WTC11 (cell line): ENCODE results near the gene CADM4. TPM values are rescaled to one million over a fixed set of nuclear protein-coding genes. Genes with fewer than 3 reads are reported as not detected.

Source experiments
- ATAC-seq: fragments of 200-7000 bp; cut with Tn5 transposase; 2 replicates; pipeline ENCODE4 v1.10.0; 2021; ENCODE audit warnings: mild to moderate bottlenecking, moderate library complexity
- CTCF ChIA-PET: fragments of 300-600 bp; sonication (Branson Sonifier 250); formaldehyde crosslinking; loops from one replicate; lab custom pipeline; 2021; ENCODE audit warnings: antibody characterized with exemption; lab: Charles Lee
- POLR2A ChIA-PET: fragments of 350-600 bp; sonication (Branson Sonifier 250); formaldehyde crosslinking; loops from one replicate; lab custom pipeline; 2021; ENCODE audit warnings: antibody characterized with exemption; lab: Charles Lee
- DNase-seq: peaks from one replicate; pipeline ENCODE4 v3.0.0; 2021; ENCODE audit warnings: low spot score
- H3K27ac Mint-ChIP-seq: 2 replicates; pipeline ENCODE4 v1.8.0; 2021; ENCODE audit warnings: mixed read lengths
- H3K27me3 Mint-ChIP-seq: 2 replicates; pipeline ENCODE4 v1.8.0; 2021; ENCODE audit warnings: low read depth, mild to moderate bottlenecking, moderate library complexity, mixed read lengths
- H3K36me3 Mint-ChIP-seq: 2 replicates; pipeline ENCODE4 v1.8.0; 2021; ENCODE audit warnings: mixed read lengths
- H3K4me1 Mint-ChIP-seq: 2 replicates; pipeline ENCODE4 v1.8.0; 2022; ENCODE audit warnings: mixed read lengths
- H3K4me3 Mint-ChIP-seq: 2 replicates; pipeline ENCODE4 v1.8.0; 2021; ENCODE audit warnings: mild to moderate bottlenecking, moderate library complexity, mixed read lengths
- H3K9me3 Mint-ChIP-seq: 2 replicates; pipeline ENCODE4 v1.8.0; 2021; ENCODE audit warnings: mixed read lengths
- AR ChIP-seq: fragments of 250-450 bp; sonication (Bioruptor Pico); IDR thresholded peaks from 2 replicates; pipeline ENCODE4 v1.9.0; 2021; ENCODE audit warnings: mild to moderate bottlenecking
- ARID4B ChIP-seq: sonication (generic); formaldehyde crosslinking; IDR thresholded peaks from 2 replicates; pipeline ENCODE4 v1.8.0; 2023; ENCODE audit warnings: missing genetic modification reagents, mild to moderate bottlenecking, borderline replicate concordance
- E2F4 ChIP-seq: sonication (generic); formaldehyde crosslinking; IDR thresholded peaks from 2 replicates; pipeline ENCODE4 v1.8.1; 2022; ENCODE audit warnings: low read depth, mild to moderate bottlenecking, moderate library complexity, missing genetic modification reagents, borderline replicate concordance
- ERG ChIP-seq: fragments of 250-450 bp; sonication (Bioruptor Pico); IDR thresholded peaks from 2 replicates; pipeline ENCODE4 v1.8.0; 2021; ENCODE audit warnings: mild to moderate bottlenecking
- JAZF1 ChIP-seq: fragments of 250-450 bp; sonication (Bioruptor Pico); IDR thresholded peaks from 2 replicates; pipeline ENCODE4 v1.9.0; 2021; ENCODE audit warnings: moderate library complexity, mild to moderate bottlenecking, inconsistent platforms
- PREB ChIP-seq: sonication (generic); formaldehyde crosslinking; IDR thresholded peaks from 2 replicates; pipeline ENCODE4 v1.8.1; 2022; ENCODE audit warnings: mild to moderate bottlenecking, missing genetic modification reagents, moderate library complexity, borderline replicate concordance
- SMAD4 ChIP-seq: sonication (generic); formaldehyde crosslinking; IDR thresholded peaks from 2 replicates; pipeline ENCODE4 v1.8.0; 2022; ENCODE audit warnings: mild to moderate bottlenecking, missing genetic modification reagents
- ZBTB21 ChIP-seq: sonication (generic); formaldehyde crosslinking; IDR thresholded peaks from 2 replicates; pipeline ENCODE4 v1.8.1; 2023; ENCODE audit warnings: mild to moderate bottlenecking, missing genetic modification reagents, borderline replicate concordance
- ZBTB43 ChIP-seq: sonication (generic); formaldehyde crosslinking; IDR thresholded peaks from 2 replicates; pipeline ENCODE4 v1.8.1; 2023; ENCODE audit warnings: mild to moderate bottlenecking, missing genetic modification reagents
- ZMAT4 ChIP-seq: fragments of 250-450 bp; sonication (Bioruptor Pico); IDR thresholded peaks from 2 replicates; pipeline ENCODE4 v1.9.0; 2021; ENCODE audit warnings: mild to moderate bottlenecking
- ZNF317 ChIP-seq: sonication (generic); formaldehyde crosslinking; IDR thresholded peaks from 2 replicates; pipeline ENCODE4 v1.8.1; 2023; ENCODE audit warnings: low read depth, mild to moderate bottlenecking, moderate library complexity, missing genetic modification reagents, borderline replicate concordance
- ZNF671 ChIP-seq: fragments of 250-450 bp; sonication (Bioruptor Pico); IDR thresholded peaks from 2 replicates; pipeline ENCODE4 v1.8.0; 2021; ENCODE audit warnings: mild to moderate bottlenecking
- total RNA-seq: library from RNA; stranded (reverse); gene quantifications from 3 replicates; pipeline ENCODE4 v1.2.3, GENCODE V29; 2021

CADM4 gene
- total RNA-seq, 1 experiment from 2014 or later, result 13.3 TPM

- Mint-ChIP-seq H3K4me1 (peaks cover 8% of the 10 kb centered on the region), H3K4me3 (no peak overlapping the region), H3K9me3 (no peaks in the 10 kb centered on the region), H3K27me3 (no peaks in the 10 kb centered on the region), H3K36me3 (peaks cover 13% of the 10 kb centered on the region; the same call in 1 of the 2 replicates), H3K27ac (no peak overlapping the region)
- DNase-seq (no peak), ATAC-seq (no peak)
- POLR2A ChIA-PET, result no interaction called here
- no peak for TF ChIP-seq ERG (CRISPR knock-in tag)
- TF ChIP-seq SMAD4 (CRISPR knock-in tag), result no peak
- TF ChIP-seq ZBTB21 (CRISPR knock-in tag), result no peak
- no peak for TF ChIP-seq ZNF671 (CRISPR knock-in tag)
- TF ChIP-seq PREB (CRISPR knock-in tag), result no peak
- TF ChIP-seq AR (CRISPR knock-in tag), result no peak
- TF ChIP-seq E2F4, result no peak
- no peak for TF ChIP-seq ARID4B (CRISPR knock-in tag)
- CTCF ChIA-PET, result interaction anchor here (0.8 to 8.3 kb wide), 3 partner anchors 9 to 66 kb away, joined by 3 to 53 read pairs (median 3); partner anchors contain the start of genes IRGQ and ZNF576
These were observed 53.3 kb downstream of the CADM4 start for GRCh38 chr19:43586346-43586745.

GRCh38 chr19:43584484-43584883, 55.2 kb downstream of the CADM4 start:
- Mint-ChIP-seq H3K4me1 (peaks cover 20% of the 10 kb centered on the region), H3K27ac (peak overlapping the region; percentile 66; the same call in 1 of the 2 replicates), H3K9me3 (no peaks in the 10 kb centered on the region), H3K4me3 (no peak overlapping the region), H3K27me3 (no peaks in the 10 kb centered on the region; the same call in 1 of the 2 replicates)
- POLR2A ChIA-PET, result interaction anchor here (1.5 kb wide), 1 partner anchor 11 kb away, joined by 3 read pairs; the partner anchor contains the start of genes IRGQ and ZNF576
- DNase-seq, result no peak
- CTCF ChIA-PET, result interaction anchor here (0.6 to 8.3 kb wide), 7 partner anchors 10 to 84 kb away, joined by 3 to 53 read pairs (median 5); partner anchors contain the start of genes IRGQ, ZNF575 and ZNF576
- TF ChIP-seq JAZF1 (CRISPR knock-in tag) (no peak), ZBTB43 (no peak), ZNF317 (CRISPR knock-in tag) (no peak), ZMAT4 (CRISPR knock-in tag) (no peak)
- TF ChIP-seq, all 79 proteins: peak for 0
- ATAC-seq, result no peak
- H3K36me3 Mint-ChIP-seq, result peaks cover 13% of the 10 kb centered on the region; the same call in 1 of the 2 replicates
